Measurements from ENCODE around the gene SLIT3.

Gene SLIT3

DNA sequence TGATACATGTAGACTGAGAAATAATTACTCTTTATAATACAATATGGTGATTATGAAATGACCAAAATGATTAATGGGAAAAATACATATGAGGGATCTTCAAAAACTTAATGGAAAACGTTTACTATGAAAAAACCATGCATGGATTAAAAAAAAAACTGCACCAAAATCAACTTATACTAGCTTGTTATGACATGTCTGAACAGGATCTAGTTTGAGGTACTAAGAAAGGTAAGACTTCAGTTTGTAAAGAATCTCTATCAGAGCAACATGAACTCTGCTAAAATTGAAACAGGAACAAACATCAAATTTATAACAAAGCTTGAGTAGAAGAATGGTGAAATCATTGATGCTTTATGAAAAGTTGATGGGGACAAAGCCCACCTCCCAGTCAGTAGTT, 178.0 kb downstream of the SLIT3 start:
- peaks cover 16% of the 10 kb centered on the region for H3K27me3 ChIP-seq (ENCODE audit: low read depth, low read length)
- TF ChIP-seq, protein P1, sequence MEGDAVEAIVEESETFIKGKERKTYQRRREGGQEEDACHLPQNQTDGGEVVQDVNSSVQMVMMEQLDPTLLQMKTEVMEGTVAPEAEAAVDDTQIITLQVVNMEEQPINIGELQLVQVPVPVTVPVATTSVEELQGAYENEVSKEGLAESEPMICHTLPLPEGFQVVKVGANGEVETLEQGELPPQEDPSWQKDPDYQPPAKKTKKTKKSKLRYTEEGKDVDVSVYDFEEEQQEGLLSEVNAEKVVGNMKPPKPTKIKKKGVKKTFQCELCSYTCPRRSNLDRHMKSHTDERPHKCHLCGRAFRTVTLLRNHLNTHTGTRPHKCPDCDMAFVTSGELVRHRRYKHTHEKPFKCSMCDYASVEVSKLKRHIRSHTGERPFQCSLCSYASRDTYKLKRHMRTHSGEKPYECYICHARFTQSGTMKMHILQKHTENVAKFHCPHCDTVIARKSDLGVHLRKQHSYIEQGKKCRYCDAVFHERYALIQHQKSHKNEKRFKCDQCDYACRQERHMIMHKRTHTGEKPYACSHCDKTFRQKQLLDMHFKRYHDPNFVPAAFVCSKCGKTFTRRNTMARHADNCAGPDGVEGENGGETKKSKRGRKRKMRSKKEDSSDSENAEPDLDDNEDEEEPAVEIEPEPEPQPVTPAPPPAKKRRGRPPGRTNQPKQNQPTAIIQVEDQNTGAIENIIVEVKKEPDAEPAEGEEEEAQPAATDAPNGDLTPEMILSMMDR (IDR thresholded peaks at IDR 0.05; ENCODE audit: low read depth, low read length): no peak
- TF ChIP-seq EZH2phosphoT487 (IDR thresholded peaks at IDR 0.05; ENCODE audit: low read depth): no peak

DNA sequence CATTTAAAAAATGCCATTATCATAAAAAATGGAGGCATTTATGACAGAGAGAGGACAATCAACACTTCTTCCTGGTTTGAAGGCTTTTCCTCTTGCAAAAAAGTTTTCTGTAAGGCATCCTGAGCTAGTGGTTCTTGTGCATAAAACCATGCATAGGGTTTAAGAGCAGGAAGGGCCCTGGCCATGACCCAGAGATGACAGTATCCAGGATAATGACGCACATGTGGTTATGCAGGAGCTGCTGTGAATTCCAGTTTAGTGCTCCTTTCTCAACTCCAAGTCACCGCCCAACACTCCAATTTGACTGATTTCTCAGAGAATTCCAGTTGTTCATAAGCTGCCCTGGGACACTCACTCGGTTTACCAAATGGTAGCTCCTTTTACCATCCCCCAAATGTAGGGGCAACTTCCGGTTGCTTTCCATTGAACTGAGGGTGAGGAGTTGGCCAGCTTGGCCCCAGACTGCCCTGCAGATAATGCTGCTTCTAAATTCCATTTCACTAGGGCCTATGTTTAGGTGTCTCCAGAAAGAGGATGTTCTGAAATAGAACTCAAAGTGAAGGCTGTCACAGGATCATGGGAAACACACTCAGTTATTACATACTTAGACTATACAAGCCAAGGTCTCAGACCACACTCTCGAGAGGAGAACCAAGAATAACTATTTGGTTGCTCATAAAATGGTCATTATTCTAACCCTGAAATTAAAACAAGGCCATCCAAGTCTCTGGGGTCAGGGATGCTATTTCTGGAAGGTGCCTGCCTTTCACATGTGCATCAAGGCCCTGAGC, 179.1 kb downstream of the SLIT3 start:
- H3K9me3 ChIP-seq (ENCODE audit: insufficient read depth, low read length): no peaks in the 10 kb centered on the region
- H3K4me1 ChIP-seq (ENCODE audit: low read length): no peaks in the 10 kb centered on the region
- H3K79me2 ChIP-seq (ENCODE audit: low read length): no peaks in the 10 kb centered on the region
- peaks cover 19% of the 10 kb centered on the region for H3K27me3 ChIP-seq (ENCODE audit: low read depth, low read length)
- no peak overlapping the region for H3K4me3 ChIP-seq (ENCODE audit: low read length)
- H2AFZ ChIP-seq (ENCODE audit: low read depth, low read length): no peak overlapping the region
- H4K20me1 ChIP-seq (ENCODE audit: insufficient read depth, low read length): no peaks in the 10 kb centered on the region
- no peak overlapping the region for H3K9ac ChIP-seq (ENCODE audit: low read length)
- H3K4me2 ChIP-seq (ENCODE audit: low read length): no peak overlapping the region
- TF ChIP-seq, protein P1 (IDR thresholded peaks at IDR 0.05; ENCODE audit: low read depth, low read length): no peak
- TF ChIP-seq EZH2phosphoT487 (IDR thresholded peaks at IDR 0.05; ENCODE audit: low read depth): no peak
- H3K27ac ChIP-seq (ENCODE audit: low read length): no peak overlapping the region
- H3K36me3 ChIP-seq (replicated peaks; ENCODE audit: low read depth, low read length): no peaks in the 10 kb centered on the region

More for the DNA sequence above, 178.0 kb downstream of the SLIT3 start:
- no peak overlapping the region for H3K4me2 ChIP-seq (ENCODE audit: low read length)
- H3K9me3 ChIP-seq (ENCODE audit: insufficient read depth, low read length): no peaks in the 10 kb centered on the region
- H3K4me1 ChIP-seq (ENCODE audit: low read length): no peaks in the 10 kb centered on the region
- no peak overlapping the region for H3K27ac ChIP-seq (ENCODE audit: low read length)
- no peaks in the 10 kb centered on the region for H3K36me3 ChIP-seq (replicated peaks; ENCODE audit: low read depth, low read length)
- no peaks in the 10 kb centered on the region for H4K20me1 ChIP-seq (ENCODE audit: insufficient read depth, low read length)
- H3K9ac ChIP-seq (ENCODE audit: low read length): no peak overlapping the region
- H3K79me2 ChIP-seq (ENCODE audit: low read length): no peaks in the 10 kb centered on the region
- no peak overlapping the region for H2AFZ ChIP-seq (ENCODE audit: low read depth, low read length)
- no peak overlapping the region for H3K4me3 ChIP-seq (ENCODE audit: low read length)

DNA sequence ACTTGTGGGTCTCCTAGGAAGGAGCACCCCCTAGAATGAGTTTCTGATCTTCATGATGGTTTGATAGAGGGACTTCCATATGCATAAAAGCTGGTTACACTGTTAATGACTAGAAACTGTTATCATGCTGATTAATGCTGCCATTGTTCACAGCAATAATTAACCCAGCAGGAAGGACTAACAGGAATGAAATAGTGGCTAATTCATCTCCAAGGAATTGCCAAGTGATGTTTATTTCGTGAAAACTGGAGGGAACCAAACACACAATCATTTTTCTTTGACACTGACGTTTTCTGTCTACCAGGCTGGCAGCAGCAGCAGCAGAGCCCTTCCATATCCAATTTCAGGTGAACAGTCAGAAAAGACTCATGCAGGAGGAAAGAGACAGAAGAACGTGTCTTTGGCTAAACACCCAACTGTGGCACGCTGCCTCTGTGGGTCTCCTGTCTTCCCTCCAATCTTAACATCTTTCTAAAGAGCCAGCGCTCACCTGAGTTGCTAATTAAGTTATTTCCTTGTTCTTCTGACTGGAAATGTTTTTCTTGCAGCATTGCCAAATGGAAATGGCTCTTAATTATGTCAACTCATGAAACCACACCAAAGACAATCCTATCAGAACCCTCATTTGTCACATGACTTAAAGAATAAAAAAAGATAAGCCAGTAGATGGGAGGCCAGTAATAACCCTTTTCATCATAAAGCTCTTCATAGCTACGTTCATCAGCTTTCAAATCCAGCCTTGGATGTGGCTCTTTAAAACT, 181.5 kb downstream of the SLIT3 start:
- Histone ChIP-seq H4K20me1 (ENCODE audit: insufficient read depth, low read length) (no peaks in the 10 kb centered on the region), H3K79me2 (ENCODE audit: low read length) (no peaks in the 10 kb centered on the region), H3K9ac (ENCODE audit: low read length) (no peak overlapping the region), H3K4me3 (ENCODE audit: low read length) (no peak overlapping the region), H3K9me3 (ENCODE audit: insufficient read depth, low read length) (no peaks in the 10 kb centered on the region), H2AFZ (ENCODE audit: low read depth, low read length) (no peak overlapping the region), H3K4me1 (ENCODE audit: low read length) (no peaks in the 10 kb centered on the region), H3K36me3 (replicated peaks; ENCODE audit: low read depth, low read length) (no peaks in the 10 kb centered on the region), H3K27me3 (ENCODE audit: low read depth, low read length) (peaks cover 18% of the 10 kb centered on the region), H3K27ac (ENCODE audit: low read length) (no peak overlapping the region), H3K4me2 (ENCODE audit: low read length) (no peak overlapping the region)
- TF ChIP-seq, protein P1 (IDR thresholded peaks at IDR 0.05; ENCODE audit: low read depth, low read length): no peak
- TF ChIP-seq EZH2phosphoT487 (IDR thresholded peaks at IDR 0.05; ENCODE audit: low read depth): no peak

DNA sequence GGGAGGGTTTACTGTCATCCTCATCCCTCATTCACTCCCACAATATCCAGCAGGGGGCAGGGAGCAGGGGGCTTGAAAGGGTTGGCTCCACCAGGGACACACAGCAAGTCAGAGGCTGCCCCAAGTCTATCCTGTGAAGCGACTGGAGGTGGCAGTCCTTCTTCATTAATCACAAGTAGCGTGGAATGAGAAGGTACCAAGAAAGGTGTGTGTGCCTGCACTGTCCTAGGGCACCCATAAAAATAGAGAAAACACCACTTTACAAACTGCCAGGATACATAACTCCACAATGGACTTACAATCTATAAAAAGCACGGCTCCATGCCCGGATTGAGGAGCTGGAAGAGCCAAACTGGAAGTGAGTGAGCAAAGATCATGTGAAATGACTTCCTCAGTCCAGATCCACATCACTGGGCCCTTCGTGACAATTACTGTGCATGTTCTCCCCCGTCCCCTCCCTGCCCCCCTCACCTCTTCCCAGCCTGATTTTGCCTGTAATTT, 183.9 kb downstream of the SLIT3 start:
- Histone ChIP-seq H2AFZ (ENCODE audit: low read depth, low read length) (no peak overlapping the region), H3K4me2 (ENCODE audit: low read length) (no peak overlapping the region), H3K36me3 (replicated peaks; ENCODE audit: low read depth, low read length) (no peaks in the 10 kb centered on the region), H3K4me3 (ENCODE audit: low read length) (no peak overlapping the region), H3K27me3 (ENCODE audit: low read depth, low read length) (peaks cover 14% of the 10 kb centered on the region), H3K9ac (ENCODE audit: low read length) (no peak overlapping the region), H3K79me2 (ENCODE audit: low read length) (no peaks in the 10 kb centered on the region), H3K4me1 (ENCODE audit: low read length) (no peaks in the 10 kb centered on the region), H3K27ac (ENCODE audit: low read length) (no peak overlapping the region), H3K9me3 (ENCODE audit: insufficient read depth, low read length) (no peaks in the 10 kb centered on the region), H4K20me1 (ENCODE audit: insufficient read depth, low read length) (no peaks in the 10 kb centered on the region)
- TF ChIP-seq EZH2phosphoT487 (IDR thresholded peaks at IDR 0.05; ENCODE audit: low read depth): no peak
- TF ChIP-seq, protein P1 (IDR thresholded peaks at IDR 0.05; ENCODE audit: low read depth, low read length): peak; percentile 7; the same call in 1 of the 2 replicates
